SK-N-SH treated with all-trans-retinoic acid at 6 μM for 48 hours (cell line): ENCODE results near the gene FOXO1.

ENCODE experiments used
- ATAC-seq: fragments of 200-7000 bp; cut with Tn5 transposase; 3 replicates; pipeline ENCODE4 v1.9.1; 2020; ENCODE audit warnings: mild to moderate bottlenecking, moderate library complexity
- ARNTL ChIP-seq: fragments of 450-650 bp; formaldehyde crosslinking; IDR thresholded peaks from 2 replicates; pipeline ENCODE4 v1.5.0; 2020; ENCODE audit warnings: low read depth, mild to moderate bottlenecking, moderate library complexity, borderline replicate concordance
- BACH2 ChIP-seq: fragments of 250-450 bp; sonication (Bioruptor Pico); IDR thresholded peaks from 2 replicates; pipeline ENCODE4 v1.9.0; 2021; ENCODE audit warnings: mild to moderate bottlenecking, borderline replicate concordance
- CSDC2 ChIP-seq: fragments of 250-450 bp; sonication (Bioruptor Pico); IDR thresholded peaks from 2 replicates; pipeline ENCODE4 v1.5.0; 2020; ENCODE audit warnings: mild to moderate bottlenecking, moderate library complexity
- ESRRG ChIP-seq: fragments of 250-450 bp; sonication (Bioruptor Pico); IDR thresholded peaks from 2 replicates; pipeline ENCODE4 v1.6.1; 2021; ENCODE audit warnings: mild to moderate bottlenecking
- GLIS3 ChIP-seq: fragments of 250-450 bp; sonication (Bioruptor Pico); IDR thresholded peaks from 2 replicates; pipeline ENCODE4 v1.5.0; 2020; ENCODE audit warnings: mild to moderate bottlenecking, moderate library complexity
- OSR1 ChIP-seq: fragments of 250-450 bp; sonication (Bioruptor Pico); IDR thresholded peaks from 2 replicates; pipeline ENCODE4 v1.8.0; 2022; ENCODE audit warnings: moderate library complexity, mild to moderate bottlenecking, inconsistent platforms
- POU6F1 ChIP-seq: fragments of 250-450 bp; sonication (Bioruptor Pico); IDR thresholded peaks from 2 replicates; pipeline ENCODE4 v1.8.0; 2021; ENCODE audit warnings: low read depth, mild to moderate bottlenecking, moderate library complexity, borderline replicate concordance
- RARB ChIP-seq: fragments of 250-450 bp; sonication (Bioruptor Pico); IDR thresholded peaks from 2 replicates; pipeline ENCODE4 v1.8.0; 2021; ENCODE audit warnings: mild to moderate bottlenecking, moderate library complexity
- SNAI2 ChIP-seq: fragments of 250-450 bp; sonication (Bioruptor Pico); IDR thresholded peaks from 2 replicates; pipeline ENCODE4 v1.5.0; 2020; ENCODE audit warnings: mild to moderate bottlenecking, moderate library complexity
- TCF4 ChIP-seq: fragments of 250-450 bp; sonication (Bioruptor Pico); IDR thresholded peaks from 2 replicates; pipeline ENCODE4 v1.8.0; 2021; ENCODE audit warnings: mild to moderate bottlenecking, moderate library complexity, borderline replicate concordance
- TOX ChIP-seq: fragments of 250-450 bp; sonication (Bioruptor Pico); IDR thresholded peaks from 2 replicates; pipeline ENCODE4 v1.8.0; 2021; ENCODE audit warnings: mild to moderate bottlenecking, moderate library complexity, borderline replicate concordance
- ZC3H10 ChIP-seq: fragments of 250-450 bp; sonication (Bioruptor Pico); IDR thresholded peaks from 2 replicates; pipeline ENCODE4 v1.5.1; 2021; ENCODE audit warnings: mild to moderate bottlenecking, moderate library complexity
- ZFP30 ChIP-seq: fragments of 450-650 bp; formaldehyde crosslinking; IDR thresholded peaks from 2 replicates; pipeline ENCODE4 v1.5.0; 2022; ENCODE audit warnings: mild to moderate bottlenecking, moderate library complexity
- ZNF565 ChIP-seq: fragments of 450-650 bp; formaldehyde crosslinking; conservative IDR thresholded peaks from 2 replicates; pipeline ENCODE4 v1.5.0; 2020; ENCODE audit warnings: low read depth, mild to moderate bottlenecking, moderate library complexity
- ZNF70 ChIP-seq: fragments of 450-650 bp; formaldehyde crosslinking; IDR thresholded peaks from 2 replicates; pipeline ENCODE4 v1.5.0; 2020; ENCODE audit warnings: mild to moderate bottlenecking, moderate library complexity
- ZNF8 ChIP-seq: fragments of 450-650 bp; formaldehyde crosslinking; IDR thresholded peaks from 2 replicates; pipeline ENCODE4 v1.5.0; 2020; ENCODE audit warnings: mild to moderate bottlenecking, moderate library complexity
- TF ChIP-seq, protein P1 (sequence below): fragments of 250-450 bp; sonication (Bioruptor Pico); IDR thresholded peaks from 2 replicates; pipeline ENCODE4 v1.8.0; 2020; ENCODE audit warnings: mild to moderate bottlenecking, moderate library complexity, borderline replicate concordance
- TF ChIP-seq, protein P2 (sequence below): fragments of 250-450 bp; sonication (Bioruptor Pico); IDR thresholded peaks from 2 replicates; pipeline ENCODE4 v1.5.1; 2021; ENCODE audit warnings: mild to moderate bottlenecking, moderate library complexity
- TF ChIP-seq, protein P3 (sequence below): fragments of 250-450 bp; sonication (Bioruptor Pico); IDR thresholded peaks from 2 replicates; pipeline ENCODE4 v1.5.1; 2020; ENCODE audit warnings: low read depth, mild to moderate bottlenecking, moderate library complexity

The FOXO1 gene

GRCh38 chr13:40611635-40612034 lies 54.8 kb downstream of the FOXO1 start (continued):
- TF ChIP-seq, protein P1, sequence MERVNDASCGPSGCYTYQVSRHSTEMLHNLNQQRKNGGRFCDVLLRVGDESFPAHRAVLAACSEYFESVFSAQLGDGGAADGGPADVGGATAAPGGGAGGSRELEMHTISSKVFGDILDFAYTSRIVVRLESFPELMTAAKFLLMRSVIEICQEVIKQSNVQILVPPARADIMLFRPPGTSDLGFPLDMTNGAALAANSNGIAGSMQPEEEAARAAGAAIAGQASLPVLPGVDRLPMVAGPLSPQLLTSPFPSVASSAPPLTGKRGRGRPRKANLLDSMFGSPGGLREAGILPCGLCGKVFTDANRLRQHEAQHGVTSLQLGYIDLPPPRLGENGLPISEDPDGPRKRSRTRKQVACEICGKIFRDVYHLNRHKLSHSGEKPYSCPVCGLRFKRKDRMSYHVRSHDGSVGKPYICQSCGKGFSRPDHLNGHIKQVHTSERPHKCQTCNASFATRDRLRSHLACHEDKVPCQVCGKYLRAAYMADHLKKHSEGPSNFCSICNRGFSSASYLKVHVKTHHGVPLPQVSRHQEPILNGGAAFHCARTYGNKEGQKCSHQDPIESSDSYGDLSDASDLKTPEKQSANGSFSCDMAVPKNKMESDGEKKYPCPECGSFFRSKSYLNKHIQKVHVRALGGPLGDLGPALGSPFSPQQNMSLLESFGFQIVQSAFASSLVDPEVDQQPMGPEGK (CRISPR knock-in tag) = no peak

- ATAC-seq = no peak
- no peak for TF ChIP-seq POU6F1
- TF ChIP-seq, protein P2, sequence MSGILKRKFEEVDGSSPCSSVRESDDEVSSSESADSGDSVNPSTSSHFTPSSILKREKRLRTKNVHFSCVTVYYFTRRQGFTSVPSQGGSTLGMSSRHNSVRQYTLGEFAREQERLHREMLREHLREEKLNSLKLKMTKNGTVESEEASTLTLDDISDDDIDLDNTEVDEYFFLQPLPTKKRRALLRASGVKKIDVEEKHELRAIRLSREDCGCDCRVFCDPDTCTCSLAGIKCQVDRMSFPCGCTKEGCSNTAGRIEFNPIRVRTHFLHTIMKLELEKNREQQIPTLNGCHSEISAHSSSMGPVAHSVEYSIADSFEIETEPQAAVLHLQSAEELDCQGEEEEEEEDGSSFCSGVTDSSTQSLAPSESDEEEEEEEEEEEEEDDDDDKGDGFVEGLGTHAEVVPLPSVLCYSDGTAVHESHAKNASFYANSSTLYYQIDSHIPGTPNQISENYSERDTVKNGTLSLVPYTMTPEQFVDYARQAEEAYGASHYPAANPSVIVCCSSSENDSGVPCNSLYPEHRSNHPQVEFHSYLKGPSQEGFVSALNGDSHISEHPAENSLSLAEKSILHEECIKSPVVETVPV (CRISPR knock-in tag) = no peak
- TF ChIP-seq, protein P1 (CRISPR knock-in tag) = no peak
- no peak for TF ChIP-seq ZNF70 (CRISPR knock-in tag)
- TF ChIP-seq RARB (CRISPR knock-in tag) = no peak
- TF ChIP-seq OSR1 = no peak
- TF ChIP-seq ZNF565 (CRISPR knock-in tag) = no peak
- no peak for TF ChIP-seq ARNTL (CRISPR knock-in tag)
- no peak for TF ChIP-seq ZFP30 (CRISPR knock-in tag)
Measured at GRCh38 chr13:40611004-40611403, 55.4 kb downstream of the FOXO1 start.

DNA sequence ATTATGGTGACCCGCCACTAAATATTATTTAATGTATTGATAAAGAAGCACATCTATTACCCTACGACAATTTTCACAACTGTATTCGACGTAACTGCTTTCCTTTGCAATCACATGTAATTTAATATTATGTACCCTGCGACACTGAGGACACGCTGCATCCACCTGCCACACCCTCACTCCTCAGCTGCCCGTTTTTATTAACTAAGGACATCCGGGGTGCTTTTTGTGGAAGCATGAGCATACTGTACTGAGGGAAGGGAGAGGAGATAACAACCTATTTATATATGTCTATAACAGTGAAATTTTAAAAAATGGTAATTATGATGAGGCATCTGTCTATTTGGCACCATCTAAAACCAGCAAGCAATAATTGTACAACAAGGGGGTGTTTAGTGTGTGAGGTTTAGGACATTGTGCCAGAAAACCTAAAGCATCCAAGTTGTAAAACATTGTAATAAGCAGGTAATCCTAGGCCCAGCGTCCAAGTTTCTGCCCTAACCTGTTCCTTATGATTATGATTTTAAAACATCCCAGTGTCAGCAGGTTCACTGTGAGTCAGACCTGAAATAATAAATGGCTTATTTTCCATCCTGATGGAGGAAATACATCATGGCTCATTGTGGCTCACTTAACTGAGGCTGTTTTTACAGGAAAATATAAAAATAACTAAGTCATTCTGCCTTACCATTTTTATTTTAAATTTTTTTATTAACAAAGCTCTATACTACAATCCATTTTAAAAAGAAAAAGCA lies 56.3 kb downstream of the FOXO1 start:
- no peak for ATAC-seq
- TF ChIP-seq, protein P3, sequence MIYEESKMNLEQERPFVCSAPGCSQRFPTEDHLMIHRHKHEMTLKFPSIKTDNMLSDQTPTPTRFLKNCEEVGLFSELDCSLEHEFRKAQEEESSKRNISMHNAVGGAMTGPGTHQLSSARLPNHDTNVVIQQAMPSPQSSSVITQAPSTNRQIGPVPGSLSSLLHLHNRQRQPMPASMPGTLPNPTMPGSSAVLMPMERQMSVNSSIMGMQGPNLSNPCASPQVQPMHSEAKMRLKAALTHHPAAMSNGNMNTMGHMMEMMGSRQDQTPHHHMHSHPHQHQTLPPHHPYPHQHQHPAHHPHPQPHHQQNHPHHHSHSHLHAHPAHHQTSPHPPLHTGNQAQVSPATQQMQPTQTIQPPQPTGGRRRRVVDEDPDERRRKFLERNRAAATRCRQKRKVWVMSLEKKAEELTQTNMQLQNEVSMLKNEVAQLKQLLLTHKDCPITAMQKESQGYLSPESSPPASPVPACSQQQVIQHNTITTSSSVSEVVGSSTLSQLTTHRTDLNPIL (CRISPR knock-in tag) = no peak
- TF ChIP-seq BACH2 (CRISPR knock-in tag) = no peak
- no peak for TF ChIP-seq OSR1
- TF ChIP-seq ESRRG (CRISPR knock-in tag) = no peak
- no peak for TF ChIP-seq ZFP30 (CRISPR knock-in tag)
- TF ChIP-seq TCF4 (CRISPR knock-in tag) = no peak
- TF ChIP-seq ZC3H10 (CRISPR knock-in tag) = no peak
- no peak for TF ChIP-seq ZNF8
- no peak for TF ChIP-seq POU6F1
- TF ChIP-seq SNAI2 = no peak
- no peak for TF ChIP-seq RARB (CRISPR knock-in tag)
- no peak for TF ChIP-seq TOX (CRISPR knock-in tag)
- TF ChIP-seq, all 23 proteins: peak for 0

DNA sequence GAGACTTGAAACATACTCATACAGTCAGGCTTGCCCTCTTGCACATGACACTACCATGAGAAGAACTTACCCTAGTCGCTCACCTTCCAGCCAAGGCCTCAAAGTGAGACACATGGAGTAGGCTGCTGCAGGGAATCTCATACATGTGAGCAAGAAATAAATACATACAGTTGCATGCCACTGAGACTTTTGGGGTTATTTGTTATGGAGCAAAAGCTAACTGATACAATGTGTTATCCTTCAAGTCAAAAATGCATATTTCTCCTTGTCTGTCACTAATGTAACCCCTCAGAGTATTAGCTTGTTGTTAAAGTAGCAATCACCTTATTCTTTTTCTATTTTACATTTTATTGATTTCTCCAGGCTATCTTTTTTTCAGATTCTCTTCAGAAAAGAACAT lies 58.1 kb downstream of the FOXO1 start:
- ATAC-seq = no peak
- no peak for TF ChIP-seq RARB (CRISPR knock-in tag)
- no peak for TF ChIP-seq GLIS3
- no peak for TF ChIP-seq CSDC2
- no peak for TF ChIP-seq POU6F1
